Measurements from ENCODE around the gene WBP2. TPM values are rescaled to one million over a fixed set of nuclear protein-coding genes. Genes with fewer than 3 reads are reported as not detected.

The WBP2 gene
- total and polyA plus RNA-seq, 2 of the 13 experiments (the other 11 are each of a cell fraction or from before 2014, with no cell fraction given): 29.2 to 29.5 TPM

- TF ChIP-seq MLLT10 (CRISPR knock-in tag; IDR thresholded peaks at IDR 0.05) (0 out of 2 replicates have a peak, but pooled peaks have one; percentile 52), FOXJ3 (CRISPR knock-in tag; IDR thresholded peaks at IDR 0.05; ENCODE audit: borderline replicate concordance) (no peak), BHLHE40 (IDR thresholded peaks at IDR 0.05; ENCODE audit: low read length) (no peak), GMEB2 (CRISPR knock-in tag; IDR thresholded peaks at IDR 0.05; ENCODE audit: low read depth) (no peak), ZNF775 (CRISPR knock-in tag; IDR thresholded peaks at IDR 0.05; ENCODE audit: borderline replicate concordance) (no peak), MTF1 (CRISPR knock-in tag; IDR thresholded peaks at IDR 0.05) (no peak), MYPOP (CRISPR knock-in tag; IDR thresholded peaks at IDR 0.05) (peak; percentile 12; the same call in 1 of the 2 replicates), ZNF101 (CRISPR knock-in tag; IDR thresholded peaks at IDR 0.05; ENCODE audit: borderline replicate concordance, low read depth) (no peak), KDM3A (CRISPR knock-in tag; IDR thresholded peaks at IDR 0.05; ENCODE audit: low read depth) (no peak), RERE (CRISPR knock-in tag; IDR thresholded peaks at IDR 0.05; ENCODE audit: low read depth) (no peak), CC2D1A (CRISPR knock-in tag; IDR thresholded peaks at IDR 0.05) (no peak), FOXO1 (CRISPR knock-in tag; IDR thresholded peaks at IDR 0.05) (no peak), LRRFIP1 (CRISPR knock-in tag; conservative IDR thresholded peaks at IDR 0.05) (no peak), ZNF333 (CRISPR knock-in tag; IDR thresholded peaks at IDR 0.05; ENCODE audit: borderline replicate concordance) (peak; percentile 59; the same call in 1 of the 2 replicates), ZNF891 (CRISPR knock-in tag; IDR thresholded peaks at IDR 0.05) (peak; percentile 85), ZFAT (CRISPR knock-in tag; conservative IDR thresholded peaks at IDR 0.05) (no peak), ISX (CRISPR knock-in tag; conservative IDR thresholded peaks at IDR 0.05) (peak; percentile 94; the same call in 1 of the 2 replicates), FOXP1 (IDR thresholded peaks at IDR 0.05) (no peak), FOXP1 (CRISPR knock-in tag; IDR thresholded peaks at IDR 0.05) (no peak), ZC3H4 (CRISPR knock-in tag; IDR thresholded peaks at IDR 0.05; ENCODE audit: borderline replicate concordance) (peak; percentile 33; the same call in 1 of the 2 replicates)
Measured at GRCh38 chr17:75876938-75877751, 22.0 kb upstream of the WBP2 start (continued).

Measured in HepG2 (cell line).